ENCODE measurements around the gene TMEM253. TPM values are rescaled to one million over a fixed set of nuclear protein-coding genes. Genes with fewer than 3 reads are reported as not detected.

TMEM253 gene
- total and polyA plus RNA-seq, 2 experiments from 2014 or later = 0.59 to 0.95 TPM

DNA sequence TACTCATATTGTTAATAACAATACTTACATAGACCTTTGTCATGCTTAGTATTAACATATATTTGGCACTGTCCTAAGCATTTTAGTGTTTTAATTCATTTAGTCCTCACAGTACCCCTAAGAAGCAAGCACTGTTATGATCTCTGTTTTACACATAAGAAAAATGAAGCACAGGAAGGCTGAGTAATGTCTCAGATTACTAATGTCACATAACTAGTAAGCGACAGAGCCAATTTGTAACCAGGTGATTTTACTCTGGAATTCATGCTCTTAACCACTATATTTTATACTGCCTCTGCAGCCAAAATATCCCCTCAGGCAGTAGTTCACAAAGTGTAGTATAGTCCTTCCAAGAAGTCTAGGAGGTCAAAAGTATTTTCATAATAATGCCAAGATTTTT, 20.3 kb downstream of the TMEM253 start:
- no peaks in the 10 kb centered on the region for H3F3A ChIP-seq (replicated peaks; ENCODE audit: low read depth)
- no peaks in the 10 kb centered on the region for H3K27me3 ChIP-seq (ENCODE audit: insufficient read depth)
- H3K4me2 ChIP-seq = no peak overlapping the region
- no peak overlapping the region for H3K27ac ChIP-seq (ENCODE audit: low read depth)
- H3K36me3 ChIP-seq (ENCODE audit: insufficient read depth) = no peaks in the 10 kb centered on the region
- TF ChIP-seq ZNF331 (CRISPR knock-in tag; IDR thresholded peaks at IDR 0.05; ENCODE audit: low read depth) (no peak), EZH2phosphoT487 (IDR thresholded peaks at IDR 0.05; ENCODE audit: unreplicated experiment) (no peak), JUNB (IDR thresholded peaks at IDR 0.05; ENCODE audit: unreplicated experiment) (no peak), ZNF114 (CRISPR knock-in tag; IDR thresholded peaks at IDR 0.05) (no peak), CREB1 (CRISPR knock-in tag; IDR thresholded peaks at IDR 0.05; ENCODE audit: low read depth) (no peak), STAT1 (IDR thresholded peaks at IDR 0.05; ENCODE audit: unreplicated experiment) (no peak), NANOG (IDR thresholded peaks at IDR 0.05; ENCODE audit: borderline replicate concordance) (no peak)
- TF ChIP-seq, protein P1, sequence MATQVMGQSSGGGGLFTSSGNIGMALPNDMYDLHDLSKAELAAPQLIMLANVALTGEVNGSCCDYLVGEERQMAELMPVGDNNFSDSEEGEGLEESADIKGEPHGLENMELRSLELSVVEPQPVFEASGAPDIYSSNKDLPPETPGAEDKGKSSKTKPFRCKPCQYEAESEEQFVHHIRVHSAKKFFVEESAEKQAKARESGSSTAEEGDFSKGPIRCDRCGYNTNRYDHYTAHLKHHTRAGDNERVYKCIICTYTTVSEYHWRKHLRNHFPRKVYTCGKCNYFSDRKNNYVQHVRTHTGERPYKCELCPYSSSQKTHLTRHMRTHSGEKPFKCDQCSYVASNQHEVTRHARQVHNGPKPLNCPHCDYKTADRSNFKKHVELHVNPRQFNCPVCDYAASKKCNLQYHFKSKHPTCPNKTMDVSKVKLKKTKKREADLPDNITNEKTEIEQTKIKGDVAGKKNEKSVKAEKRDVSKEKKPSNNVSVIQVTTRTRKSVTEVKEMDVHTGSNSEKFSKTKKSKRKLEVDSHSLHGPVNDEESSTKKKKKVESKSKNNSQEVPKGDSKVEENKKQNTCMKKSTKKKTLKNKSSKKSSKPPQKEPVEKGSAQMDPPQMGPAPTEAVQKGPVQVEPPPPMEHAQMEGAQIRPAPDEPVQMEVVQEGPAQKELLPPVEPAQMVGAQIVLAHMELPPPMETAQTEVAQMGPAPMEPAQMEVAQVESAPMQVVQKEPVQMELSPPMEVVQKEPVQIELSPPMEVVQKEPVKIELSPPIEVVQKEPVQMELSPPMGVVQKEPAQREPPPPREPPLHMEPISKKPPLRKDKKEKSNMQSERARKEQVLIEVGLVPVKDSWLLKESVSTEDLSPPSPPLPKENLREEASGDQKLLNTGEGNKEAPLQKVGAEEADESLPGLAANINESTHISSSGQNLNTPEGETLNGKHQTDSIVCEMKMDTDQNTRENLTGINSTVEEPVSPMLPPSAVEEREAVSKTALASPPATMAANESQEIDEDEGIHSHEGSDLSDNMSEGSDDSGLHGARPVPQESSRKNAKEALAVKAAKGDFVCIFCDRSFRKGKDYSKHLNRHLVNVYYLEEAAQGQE (IDR thresholded peaks at IDR 0.05; ENCODE audit: unreplicated experiment) = no peak
- TF ChIP-seq, protein P2, sequence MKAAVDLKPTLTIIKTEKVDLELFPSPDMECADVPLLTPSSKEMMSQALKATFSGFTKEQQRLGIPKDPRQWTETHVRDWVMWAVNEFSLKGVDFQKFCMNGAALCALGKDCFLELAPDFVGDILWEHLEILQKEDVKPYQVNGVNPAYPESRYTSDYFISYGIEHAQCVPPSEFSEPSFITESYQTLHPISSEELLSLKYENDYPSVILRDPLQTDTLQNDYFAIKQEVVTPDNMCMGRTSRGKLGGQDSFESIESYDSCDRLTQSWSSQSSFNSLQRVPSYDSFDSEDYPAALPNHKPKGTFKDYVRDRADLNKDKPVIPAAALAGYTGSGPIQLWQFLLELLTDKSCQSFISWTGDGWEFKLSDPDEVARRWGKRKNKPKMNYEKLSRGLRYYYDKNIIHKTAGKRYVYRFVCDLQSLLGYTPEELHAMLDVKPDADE (IDR thresholded peaks at IDR 0.05) = no peak
- H3K4me1 Mint-ChIP-seq = peaks cover 4% of the 10 kb centered on the region; the same call in 2 of the 3 replicates
- ATAC-seq = no peak
- no peaks in the 10 kb centered on the region for H4K20me1 ChIP-seq (replicated peaks; ENCODE audit: insufficient read depth)
- no peaks in the 10 kb centered on the region; the same call in 1 of the 2 replicates for H3K4me1 ChIP-seq (ENCODE audit: insufficient read depth)
- no peaks in the 10 kb centered on the region for H3K9me3 Mint-ChIP-seq
- H3K36me3 Mint-ChIP-seq (ENCODE audit: low read depth) = no peaks in the 10 kb centered on the region
- H3K9me2 ChIP-seq (ENCODE audit: insufficient read depth) = no peaks in the 10 kb centered on the region
- no peak overlapping the region for H3K4me3 ChIP-seq
- DNase-seq (ENCODE audit: low spot score) = no peak
- H3K79me2 ChIP-seq (replicated peaks; ENCODE audit: insufficient read depth) = no peaks in the 10 kb centered on the region
- no peak overlapping the region for H3K27ac Mint-ChIP-seq
- no peak overlapping the region for H2AFZ ChIP-seq
- no peak overlapping the region for H3K4me3 Mint-ChIP-seq
- peaks cover 3% of the 10 kb centered on the region for H3K27me3 Mint-ChIP-seq (ENCODE audit: insufficient read depth, low read depth, poor library complexity)

- Histone ChIP-seq H3K9me2 (ENCODE audit: insufficient read depth) (no peaks in the 10 kb centered on the region), H2AFZ (no peak overlapping the region), H3K27ac (ENCODE audit: low read depth) (no peak overlapping the region), H4K20me1 (replicated peaks; ENCODE audit: insufficient read depth) (no peaks in the 10 kb centered on the region), H3K27me3 (ENCODE audit: insufficient read depth) (no peaks in the 10 kb centered on the region), H3K4me2 (no peak overlapping the region), H3K4me1 (ENCODE audit: insufficient read depth) (no peaks in the 10 kb centered on the region), H3K79me2 (replicated peaks; ENCODE audit: insufficient read depth) (no peaks in the 10 kb centered on the region), H3F3A (replicated peaks; ENCODE audit: low read depth) (no peaks in the 10 kb centered on the region), H3K4me3 (no peak overlapping the region), H3K36me3 (ENCODE audit: insufficient read depth) (no peaks in the 10 kb centered on the region)
- no peak for DNase-seq (ENCODE audit: low spot score)
- Mint-ChIP-seq H3K27ac (no peak overlapping the region), H3K4me1 (no peaks in the 10 kb centered on the region), H3K36me3 (ENCODE audit: low read depth) (no peaks in the 10 kb centered on the region), H3K9me3 (no peaks in the 10 kb centered on the region), H3K27me3 (ENCODE audit: insufficient read depth, low read depth, poor library complexity) (peaks cover 3% of the 10 kb centered on the region), H3K4me3 (no peak overlapping the region)
- no peak for ATAC-seq
- TF ChIP-seq JUNB (IDR thresholded peaks at IDR 0.05; ENCODE audit: unreplicated experiment) (no peak), STAT1 (IDR thresholded peaks at IDR 0.05; ENCODE audit: unreplicated experiment) (no peak), CREB1 (CRISPR knock-in tag; IDR thresholded peaks at IDR 0.05; ENCODE audit: low read depth) (no peak), EZH2 (IDR thresholded peaks at IDR 0.05; ENCODE audit: low read depth, unreplicated experiment) (no peak), ZNF331 (CRISPR knock-in tag; IDR thresholded peaks at IDR 0.05; ENCODE audit: low read depth) (no peak), CTCF (conservative IDR thresholded peaks at IDR 0.05; ENCODE audit: low read depth in 2 of 2) (no peak), ZNF114 (CRISPR knock-in tag; IDR thresholded peaks at IDR 0.05) (no peak), EZH2phosphoT487 (IDR thresholded peaks at IDR 0.05; ENCODE audit: unreplicated experiment) (no peak), NANOG (IDR thresholded peaks at IDR 0.05; ENCODE audit: borderline replicate concordance) (no peak)
- TF ChIP-seq, protein P1 (IDR thresholded peaks at IDR 0.05; ENCODE audit: unreplicated experiment) = no peak
- TF ChIP-seq, protein P2 (IDR thresholded peaks at IDR 0.05) = no peak
Observed at GRCh38 chr14:21123429-21123828, 22.6 kb downstream of the TMEM253 start.

Data from GM23338 (cell line).